ENCODE data around the gene TOB2. TPM values are rescaled to one million over a fixed set of nuclear protein-coding genes. Genes with fewer than 3 reads are reported as not detected.

TOB2 gene
- polyA plus RNA-seq (2013, experiment 1 of 2), result 30.3 TPM
- polyA plus RNA-seq (2013, experiment 2 of 2), result 27.0 TPM

DNA sequence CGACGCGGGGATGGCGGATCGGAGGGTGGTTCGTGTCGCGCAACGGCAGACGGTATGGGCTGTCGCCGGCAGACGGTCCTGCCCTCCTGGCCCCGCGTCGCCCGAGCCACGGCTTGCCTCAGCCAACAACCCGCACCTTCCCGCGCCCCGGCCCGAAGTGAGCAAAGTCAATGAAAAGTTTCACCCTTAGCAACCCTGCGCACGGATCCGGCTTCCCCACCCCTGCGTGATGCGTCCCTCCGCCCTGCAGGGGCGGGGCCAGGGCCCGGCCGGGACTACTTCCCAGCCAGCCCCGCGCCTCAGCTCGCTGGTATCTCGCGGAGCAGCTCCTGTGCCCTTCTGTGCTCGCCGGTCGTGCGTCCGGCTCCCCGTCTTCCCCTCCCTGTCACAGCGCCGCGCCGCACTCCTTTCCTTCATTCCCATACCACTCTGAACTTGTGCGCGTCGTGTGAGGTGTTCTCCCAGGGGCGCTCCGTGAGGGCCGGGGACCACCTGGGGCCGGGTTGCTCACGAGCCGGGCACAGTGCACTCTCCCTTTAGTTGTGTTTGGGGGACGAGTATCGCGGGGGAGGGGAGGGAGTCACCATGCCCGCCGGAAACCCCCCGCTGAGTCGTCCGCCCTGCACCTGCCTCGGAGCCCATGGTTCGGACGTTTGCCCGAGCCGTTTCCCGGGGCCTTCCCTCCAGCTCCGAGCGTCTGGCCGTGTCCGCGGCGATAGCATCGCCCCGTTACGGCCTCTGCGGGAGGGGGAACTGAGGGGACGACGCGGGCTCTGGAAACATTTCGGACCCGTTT, at the start of gene TOB2:
TSS of gene TOB2 (minus strand) at position 163 of the 796 bp plus-strand sequence. CDS start 9,456 bp downstream, outside the sequence.
- Histone ChIP-seq H3K4me1 (ENCODE audit: control insufficient read depth, insufficient read depth, low read length, poor library complexity, severe bottlenecking) (peaks cover 6% of the 10 kb centered on the region), H3K4me3 (ENCODE audit: extremely low read depth, insufficient read depth, low read length, poor library complexity, severe bottlenecking) (peak within 1 kb of the TSS; percentile 100), H3K36me3 (ENCODE audit: control insufficient read depth, insufficient read depth, low read length) (peaks cover 33% of the 10 kb centered on the region), H3K27ac (ENCODE audit: low read depth, low read length, severe bottlenecking) (peak within 1 kb of the TSS; percentile 94), H3K9me3 (ENCODE audit: control insufficient read depth, low read length) (no peaks in the 10 kb centered on the region)
- 0 to 1% methylated on average over 58 to 73 of the region's 85 CpGs for WGBS, 2 experiments (ENCODE audit: insufficient coverage in 2 of 2)

DNA sequence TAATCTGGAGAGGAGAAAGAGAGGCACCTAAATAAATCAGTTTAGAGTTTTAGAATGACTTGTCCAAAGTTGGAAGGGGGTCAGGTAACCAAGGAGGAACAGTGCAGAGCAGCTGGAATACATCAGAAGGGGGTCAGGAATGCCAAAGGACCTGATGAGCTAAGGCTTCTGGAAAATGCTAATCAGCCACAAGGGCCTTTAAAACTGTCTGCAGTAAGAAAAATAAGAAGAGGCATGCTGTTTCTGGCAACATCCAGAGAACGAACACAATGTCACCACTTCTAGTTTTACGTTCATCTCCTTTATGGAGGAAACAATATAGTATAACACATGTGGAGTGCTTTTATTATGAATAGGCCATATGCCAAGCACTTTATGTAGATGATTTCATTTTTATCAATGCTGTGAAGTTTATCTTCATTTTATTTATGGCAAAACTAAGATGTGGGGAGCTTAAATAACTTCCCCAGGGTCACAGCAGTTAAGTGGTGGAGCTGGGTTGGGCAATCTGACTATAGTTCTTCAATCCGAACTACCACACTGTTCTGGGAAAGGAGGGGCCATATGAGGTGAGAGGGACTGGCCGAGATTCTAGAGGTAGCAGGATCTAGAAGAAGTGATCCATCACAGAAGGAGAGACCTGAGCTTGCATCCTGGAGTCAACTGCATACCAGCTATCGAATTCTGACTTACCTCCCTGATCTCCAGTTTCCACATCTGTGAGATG, 44.9 kb upstream of the TOB2 start:
- Histone ChIP-seq H3K9me3 (ENCODE audit: control insufficient read depth, low read length) (no peaks in the 10 kb centered on the region), H3K4me1 (ENCODE audit: control insufficient read depth, insufficient read depth, low read length, poor library complexity, severe bottlenecking) (no peaks in the 10 kb centered on the region), H3K4me3 (ENCODE audit: extremely low read depth, insufficient read depth, low read length, poor library complexity, severe bottlenecking) (no peak overlapping the region), H3K36me3 (ENCODE audit: control insufficient read depth, insufficient read depth, low read length) (peaks cover 17% of the 10 kb centered on the region), H3K27ac (ENCODE audit: low read depth, low read length, severe bottlenecking) (peak overlapping the region; percentile 75)
- 80 to 93% methylated on average over 2 to 4 of the region's 5 CpGs for WGBS, 2 experiments (ENCODE audit: insufficient coverage in 2 of 2)

DNA sequence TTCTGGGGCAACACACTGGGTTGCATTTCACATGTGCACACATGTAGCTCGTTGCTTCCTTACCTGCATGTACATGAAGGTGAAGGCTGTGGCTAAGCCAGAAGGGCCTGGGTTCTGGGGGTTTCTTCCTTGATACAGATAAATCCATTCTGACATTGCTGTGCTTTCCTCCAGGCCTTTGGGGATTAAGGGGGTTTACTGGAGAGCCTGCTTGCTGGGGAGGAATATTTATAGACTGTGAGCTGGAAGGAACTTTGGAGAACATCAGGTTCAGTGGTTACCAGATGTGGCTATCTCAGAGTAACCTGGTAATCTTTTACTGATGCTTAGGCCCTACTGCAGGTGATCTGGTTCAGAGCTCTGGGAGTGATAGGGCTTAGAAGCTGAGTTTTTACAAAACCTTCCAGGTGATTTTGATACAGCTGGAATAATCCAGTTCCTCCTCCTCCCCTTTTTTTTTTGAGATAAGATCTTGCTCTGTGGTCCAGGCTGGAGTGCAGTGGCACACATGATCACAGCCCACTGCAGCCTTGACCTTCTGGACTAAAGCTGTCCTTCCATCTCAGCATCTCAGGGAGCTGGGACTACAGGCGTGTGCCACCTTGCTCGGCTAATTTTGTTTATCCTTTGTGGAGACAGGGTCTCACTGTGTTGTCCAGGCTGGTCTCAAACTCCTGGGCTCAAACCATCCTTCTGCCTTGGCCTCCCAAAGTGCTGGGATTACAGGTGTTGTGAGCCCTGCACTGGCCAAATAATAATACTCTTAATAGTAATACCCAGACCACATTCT, 42.2 kb upstream of the TOB2 start:
- H3K27ac ChIP-seq (ENCODE audit: low read depth, low read length, severe bottlenecking), result no peak overlapping the region
- no peaks in the 10 kb centered on the region for H3K4me1 ChIP-seq (ENCODE audit: control insufficient read depth, insufficient read depth, low read length, poor library complexity, severe bottlenecking)
- WGBS, 2 experiments (ENCODE audit: insufficient coverage in 2 of 2), result 94 to 98% methylated on average over 2 to 3 of the region's 3 CpGs
- H3K36me3 ChIP-seq (ENCODE audit: control insufficient read depth, insufficient read depth, low read length), result peaks cover 9% of the 10 kb centered on the region
- no peak overlapping the region for H3K4me3 ChIP-seq (ENCODE audit: extremely low read depth, insufficient read depth, low read length, poor library complexity, severe bottlenecking)
- no peaks in the 10 kb centered on the region for H3K9me3 ChIP-seq (ENCODE audit: control insufficient read depth, low read length)

- 88 to 91% methylated on average over 4 of the region's 4 CpGs for WGBS, 2 experiments (ENCODE audit: insufficient coverage in 2 of 2)
- Histone ChIP-seq H3K27ac (ENCODE audit: low read depth, low read length, severe bottlenecking) (no peak overlapping the region), H3K4me3 (ENCODE audit: extremely low read depth, insufficient read depth, low read length, poor library complexity, severe bottlenecking) (no peak overlapping the region), H3K36me3 (ENCODE audit: control insufficient read depth, insufficient read depth, low read length) (peaks cover 6% of the 10 kb centered on the region), H3K9me3 (ENCODE audit: control insufficient read depth, low read length) (no peaks in the 10 kb centered on the region), H3K4me1 (ENCODE audit: control insufficient read depth, insufficient read depth, low read length, poor library complexity, severe bottlenecking) (no peaks in the 10 kb centered on the region)
Observed at GRCh38 chr22:41488076-41488475, 41.5 kb upstream of the TOB2 start.

DNA sequence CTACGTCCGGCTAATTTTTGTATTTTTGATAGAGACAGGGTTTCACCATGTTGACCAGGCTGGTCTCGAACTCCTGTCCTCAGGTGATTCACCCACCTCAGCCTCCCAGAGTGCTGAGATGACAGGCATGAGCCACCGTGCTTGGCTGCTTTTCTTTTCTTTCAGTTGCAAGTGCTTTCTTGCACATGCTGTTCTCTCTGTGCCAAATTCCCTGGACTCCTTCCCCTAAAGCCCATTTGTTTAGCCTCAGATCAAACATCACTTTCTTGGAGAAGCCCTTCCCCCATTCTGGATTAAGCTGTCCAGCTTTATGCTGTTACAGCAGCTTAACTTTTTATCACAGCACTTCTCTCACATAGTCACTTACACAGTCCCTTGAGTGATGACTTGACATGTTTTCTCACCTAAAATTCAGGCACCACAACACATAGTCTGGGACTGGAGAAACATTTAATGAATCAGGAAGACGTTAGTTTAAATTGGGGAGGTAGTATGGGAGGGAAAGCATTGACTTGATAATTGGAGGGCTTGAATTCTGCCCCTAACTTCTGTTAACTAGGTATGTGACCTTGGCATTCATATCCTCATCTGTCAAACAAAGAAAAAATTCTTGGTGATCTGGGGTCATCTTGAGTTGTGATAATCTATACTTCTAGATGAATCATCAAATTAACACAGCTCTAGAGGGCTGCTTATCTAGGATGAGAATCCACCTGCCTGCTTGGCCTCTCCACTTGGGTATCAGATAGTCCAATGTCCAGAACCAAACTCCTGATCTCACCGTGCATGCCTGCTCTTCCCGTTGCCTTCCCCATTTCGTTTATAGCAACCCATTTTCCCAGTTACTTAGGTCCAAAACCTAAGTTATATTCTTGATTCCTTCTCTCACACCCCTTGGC, 40.7 kb upstream of the TOB2 start:
- 88 to 94% methylated on average over 7 of the region's 8 CpGs for WGBS, 2 experiments (ENCODE audit: insufficient coverage in 2 of 2)
- Histone ChIP-seq H3K9me3 (ENCODE audit: control insufficient read depth, low read length) (no peaks in the 10 kb centered on the region), H3K4me1 (ENCODE audit: control insufficient read depth, insufficient read depth, low read length, poor library complexity, severe bottlenecking) (peaks cover 1% of the 10 kb centered on the region), H3K4me3 (ENCODE audit: extremely low read depth, insufficient read depth, low read length, poor library complexity, severe bottlenecking) (no peak overlapping the region), H3K27ac (ENCODE audit: low read depth, low read length, severe bottlenecking) (no peak overlapping the region), H3K36me3 (ENCODE audit: control insufficient read depth, insufficient read depth, low read length) (peaks cover 2% of the 10 kb centered on the region)

DNA sequence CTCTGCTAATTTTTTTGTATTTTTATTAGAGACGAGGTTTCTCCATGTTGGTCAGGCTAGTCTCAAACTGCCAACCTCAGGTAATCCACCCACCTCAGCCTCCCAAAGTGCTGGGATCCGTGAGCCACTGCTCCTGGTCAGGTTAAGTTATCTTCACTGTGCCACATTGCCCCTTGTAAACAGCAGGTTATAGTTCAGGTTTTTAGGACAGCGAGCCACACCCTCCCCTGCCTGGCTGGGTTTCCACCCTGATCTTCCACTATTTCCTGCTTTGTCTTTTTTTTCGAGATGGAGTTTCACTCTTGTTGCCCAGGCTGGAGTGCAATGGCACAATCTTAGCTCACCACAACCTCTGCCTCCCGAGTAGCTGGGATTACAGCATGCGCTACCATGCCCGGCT, 38.4 kb upstream of the TOB2 start:
- Histone ChIP-seq H3K27ac (ENCODE audit: low read depth, low read length, severe bottlenecking) (no peak overlapping the region), H3K4me3 (ENCODE audit: extremely low read depth, insufficient read depth, low read length, poor library complexity, severe bottlenecking) (no peak overlapping the region), H3K4me1 (ENCODE audit: control insufficient read depth, insufficient read depth, low read length, poor library complexity, severe bottlenecking) (peaks cover 9% of the 10 kb centered on the region), H3K9me3 (ENCODE audit: control insufficient read depth, low read length) (no peaks in the 10 kb centered on the region), H3K36me3 (ENCODE audit: control insufficient read depth, insufficient read depth, low read length) (no peaks in the 10 kb centered on the region)
- 90 to 95% methylated on average over 4 to 7 of the region's 7 CpGs for WGBS, 2 experiments (ENCODE audit: insufficient coverage in 2 of 2)

GRCh38 chr22:41482319-41482935, 35.8 kb upstream of the TOB2 start:
- no peaks in the 10 kb centered on the region for H3K9me3 ChIP-seq (ENCODE audit: control insufficient read depth, low read length)
- no peak overlapping the region for H3K27ac ChIP-seq (ENCODE audit: low read depth, low read length, severe bottlenecking)
- WGBS, 2 experiments (ENCODE audit: insufficient coverage in 2 of 2), result 68 to 90% methylated on average over 2 of the region's 2 CpGs
- H3K4me3 ChIP-seq (ENCODE audit: extremely low read depth, insufficient read depth, low read length, poor library complexity, severe bottlenecking), result no peak overlapping the region
- peaks cover 9% of the 10 kb centered on the region for H3K4me1 ChIP-seq (ENCODE audit: control insufficient read depth, insufficient read depth, low read length, poor library complexity, severe bottlenecking)
- H3K36me3 ChIP-seq (ENCODE audit: control insufficient read depth, insufficient read depth, low read length), result no peaks in the 10 kb centered on the region

- H3K4me1 ChIP-seq (ENCODE audit: control insufficient read depth, insufficient read depth, low read length, poor library complexity, severe bottlenecking), result peaks cover 9% of the 10 kb centered on the region
Observed at GRCh38 chr22:41481925-41482318, 35.3 kb upstream of the TOB2 start.

DNA sequence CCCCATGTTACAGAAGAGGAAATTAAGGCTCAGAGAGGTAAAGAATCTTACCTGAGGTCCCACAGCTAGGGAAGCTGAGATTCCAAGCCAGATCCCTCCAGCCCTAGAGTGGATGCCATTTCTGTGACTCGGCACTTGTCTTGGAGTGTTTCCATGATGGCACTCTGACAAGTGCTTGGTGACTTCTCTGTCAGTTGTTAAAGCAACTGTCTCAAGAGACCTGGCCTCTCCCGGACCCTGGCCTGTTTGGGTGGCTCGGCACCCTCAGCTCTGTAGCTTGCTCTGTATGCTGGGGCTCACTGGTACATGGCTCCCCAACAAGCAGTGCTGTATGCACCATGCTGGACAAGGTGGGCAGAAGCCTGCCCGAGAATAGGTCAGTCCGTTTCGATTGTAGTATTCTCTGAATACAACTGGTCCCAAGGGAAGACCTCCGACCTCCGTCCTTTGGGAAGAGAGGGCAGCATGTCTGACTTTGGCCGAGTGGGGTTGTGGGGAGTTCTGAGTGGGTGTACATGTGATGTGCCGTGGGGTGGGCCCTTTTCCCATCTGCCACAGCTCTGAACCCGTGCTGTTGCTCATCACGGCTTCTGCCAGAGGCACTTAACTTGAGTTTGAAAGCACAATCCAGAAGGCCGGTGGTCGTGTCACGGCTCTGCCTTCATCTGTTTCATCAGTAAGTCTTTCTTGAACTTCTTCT, 34.7 kb upstream of the TOB2 start:
- H3K27ac ChIP-seq (ENCODE audit: low read depth, low read length, severe bottlenecking), result no peak overlapping the region
- 89 to 95% methylated on average over 10 to 13 of the region's 15 CpGs for WGBS, 2 experiments (ENCODE audit: insufficient coverage in 2 of 2)
- H3K4me3 ChIP-seq (ENCODE audit: extremely low read depth, insufficient read depth, low read length, poor library complexity, severe bottlenecking), result no peak overlapping the region

More at GRCh38 chr22:41481925-41482318, 35.3 kb upstream of the TOB2 start:
- H3K4me3 ChIP-seq (ENCODE audit: extremely low read depth, insufficient read depth, low read length, poor library complexity, severe bottlenecking), result no peak overlapping the region
- H3K36me3 ChIP-seq (ENCODE audit: control insufficient read depth, insufficient read depth, low read length), result no peaks in the 10 kb centered on the region
- H3K27ac ChIP-seq (ENCODE audit: low read depth, low read length, severe bottlenecking), result no peak overlapping the region
- no peaks in the 10 kb centered on the region for H3K9me3 ChIP-seq (ENCODE audit: control insufficient read depth, low read length)
- 46 to 83% methylated on average over 2 to 3 of the region's 5 CpGs for WGBS, 2 experiments (ENCODE audit: insufficient coverage in 2 of 2)

More for the DNA sequence above, 34.7 kb upstream of the TOB2 start:
- no peaks in the 10 kb centered on the region for H3K36me3 ChIP-seq (ENCODE audit: control insufficient read depth, insufficient read depth, low read length)
- H3K9me3 ChIP-seq (ENCODE audit: control insufficient read depth, low read length), result no peaks in the 10 kb centered on the region
- H3K4me1 ChIP-seq (ENCODE audit: control insufficient read depth, insufficient read depth, low read length, poor library complexity, severe bottlenecking), result peaks cover 9% of the 10 kb centered on the region
